Measurements from ENCODE around the gene MMP25. TPM values are rescaled to one million over a fixed set of nuclear protein-coding genes. Genes with fewer than 3 reads are reported as not detected.

Gene MMP25
- total and polyA plus RNA-seq, 9 of the 15 experiments (the other 6 are each of a cell fraction or from before 2014, with no cell fraction given), result 0.03 to 0.04 TPM; not detected in 7

GRCh38 chr16:3022208-3022683 lies 24.1 kb upstream of the MMP25 start (continued):
- no peak for TF ChIP-seq RFX1 (IDR thresholded peaks at IDR 0.05)
- no peak for TF ChIP-seq MEIS2 (IDR thresholded peaks at IDR 0.05; ENCODE audit: partially characterized antibody)
- no peak for TF ChIP-seq ZC3H4 (CRISPR knock-in tag; IDR thresholded peaks at IDR 0.05; ENCODE audit: borderline replicate concordance)
- TF ChIP-seq SRSF7 (optimal IDR thresholded peaks at IDR 0.05; ENCODE audit: low read depth, low read length), result no peak
- TF ChIP-seq TOE1 (IDR thresholded peaks at IDR 0.05; ENCODE audit: borderline replicate concordance), result no peak
- no peak for TF ChIP-seq TOE1 (CRISPR knock-in tag; IDR thresholded peaks at IDR 0.05; ENCODE audit: borderline replicate concordance, low read depth)
- no peak for TF ChIP-seq TFAM (CRISPR knock-in tag; conservative IDR thresholded peaks at IDR 0.05)
- no peak for TF ChIP-seq EWSR1 (IDR thresholded peaks at IDR 0.05; ENCODE audit: borderline replicate concordance, low read depth, partially characterized antibody)
- no peak for TF ChIP-seq HMBOX1 (IDR thresholded peaks at IDR 0.05)
- TF ChIP-seq SMAD3 (CRISPR knock-in tag; conservative IDR thresholded peaks at IDR 0.05), result no peak
- no peak for TF ChIP-seq AFF4 (CRISPR knock-in tag; IDR thresholded peaks at IDR 0.05)
- no peak for TF ChIP-seq GATAD2A (IDR thresholded peaks at IDR 0.05)
- no peak for TF ChIP-seq KHSRP (IDR thresholded peaks at IDR 0.05)
- peak; percentile 82 for TF ChIP-seq VEZF1 (CRISPR knock-in tag; IDR thresholded peaks at IDR 0.05)
- TF ChIP-seq SIN3B (IDR thresholded peaks at IDR 0.05; ENCODE audit: low read depth), result no peak
- TF ChIP-seq MAX (CRISPR knock-in tag; IDR thresholded peaks at IDR 0.05), result no peak
- TF ChIP-seq ZNF668 (CRISPR knock-in tag; IDR thresholded peaks at IDR 0.05), result no peak
- TF ChIP-seq PURB (CRISPR knock-in tag; IDR thresholded peaks at IDR 0.05; ENCODE audit: low read depth), result no peak
- TF ChIP-seq FOXO4 (CRISPR knock-in tag; IDR thresholded peaks at IDR 0.05), result no peak
- TF ChIP-seq ZNF584 (CRISPR knock-in tag; IDR thresholded peaks at IDR 0.05; ENCODE audit: low read depth), result no peak
- TF ChIP-seq DACH1 (IDR thresholded peaks at IDR 0.05; ENCODE audit: partially characterized antibody), result peak; percentile 6
- no peak for TF ChIP-seq TAF15 (IDR thresholded peaks at IDR 0.05; ENCODE audit: low read depth, low read length)
- TF ChIP-seq TBL1XR1 (IDR thresholded peaks at IDR 0.05; ENCODE audit: low read length in 2 of 2), result peak in 1 of 2 experiments; percentile 44; a peak in 1 of 4 replicates

Data from K562 (cell line).